Keratinocyte (primary cell): ENCODE measurements around the gene DDX28. TPM values are rescaled to one million over a fixed set of nuclear protein-coding genes. Genes with fewer than 3 reads are reported as not detected.

ENCODE experiments used
- DNase-seq: peaks from one replicate; pipeline ENCODE4 v3.0.0-alpha.2; 2011; ENCODE audit warnings: low read depth, missing footprints, low spot score
- FAIRE-seq: peaks from 2 replicates; lab custom pipeline; 2011; peaks lifted over from hg19 to GRCh38; lab: Jason Lieb, UNC
- H2AFZ ChIP-seq: 2 replicates; pipeline ENCODE4 v1.6.0; 2012; ENCODE audit warnings: low read length, control low read depth, inconsistent platforms; ENCODE audit not compliant: control insufficient read depth
- H3K27ac ChIP-seq: 2 replicates; pipeline ENCODE4 v1.5.1; 2011; ENCODE audit warnings: low read length; ENCODE audit not compliant: control insufficient read depth, insufficient read depth
- H3K27me3 ChIP-seq: 3 replicates; pipeline ENCODE4 v1.6.0; 2011; ENCODE audit warnings: low read length; ENCODE audit not compliant: control insufficient read depth, insufficient read depth; ENCODE audit errors: extremely low read depth
- H3K36me3 ChIP-seq, 2 experiments: 2 replicates in 1 of 2; 3 replicates in 1 of 2; pipeline ENCODE4 v1.5.1; 2011; ENCODE audit warnings: low read length in 2 of 2, mild to moderate bottlenecking in 1 of 2; ENCODE audit not compliant: control insufficient read depth in 2 of 2, insufficient read depth in 2 of 2; ENCODE audit errors: extremely low read depth in 1 of 2
- H3K4me1 ChIP-seq: 3 replicates; pipeline ENCODE4 v1.5.1; 2011; ENCODE audit warnings: low read length; ENCODE audit not compliant: control insufficient read depth, insufficient read depth; ENCODE audit errors: extremely low read depth
- H3K4me2 ChIP-seq: 3 replicates; pipeline ENCODE4 v1.6.0; 2011; ENCODE audit warnings: low read depth, low read length; ENCODE audit not compliant: control insufficient read depth, insufficient read depth; ENCODE audit errors: extremely low read depth
- H3K4me3 ChIP-seq, 3 experiments: fragments of 200-600 bp in 1 of 3; sonication (generic) in 1 of 3; 2 replicates in 2 of 3; 3 replicates in 1 of 3; pipeline ENCODE4 v1.5.1; 2011 to 2016; ENCODE audit warnings: low read length in 3 of 3, mild to moderate bottlenecking in 3 of 3, control low read depth in 2 of 3, inconsistent platforms in 1 of 3, low read depth in 1 of 3, mixed read lengths in 1 of 3, mixed run types in 1 of 3, moderate library complexity in 1 of 3; ENCODE audit not compliant: control insufficient read depth in 2 of 3, insufficient read depth in 2 of 3; ENCODE audit errors: extremely low read depth in 1 of 3
- H3K79me2 ChIP-seq: 2 replicates; pipeline ENCODE4 v1.6.0; 2012; ENCODE audit warnings: low read length; ENCODE audit not compliant: control insufficient read depth, insufficient read depth
- H3K9ac ChIP-seq: 3 replicates; pipeline ENCODE4 v1.6.0; 2011; ENCODE audit warnings: low read length; ENCODE audit not compliant: control insufficient read depth, insufficient read depth; ENCODE audit errors: extremely low read depth
- H3K9me1 ChIP-seq: 3 replicates; pipeline ENCODE4 v1.6.0; 2011; ENCODE audit warnings: low read length; ENCODE audit not compliant: control insufficient read depth, insufficient read depth; ENCODE audit errors: extremely low read depth
- H3K9me3 ChIP-seq: 2 replicates; pipeline ENCODE4 v1.5.1; 2012; ENCODE audit warnings: low read depth, low read length; ENCODE audit not compliant: control insufficient read depth
- H4K20me1 ChIP-seq: 3 replicates; pipeline ENCODE4 v1.6.0; 2011; ENCODE audit warnings: low read length; ENCODE audit not compliant: control insufficient read depth, insufficient read depth; ENCODE audit errors: extremely low read depth
- CTCF ChIP-seq, 3 experiments: IDR thresholded peaks in 1 of 3; conservative IDR thresholded peaks in 1 of 3; optimal IDR thresholded peaks in 1 of 3; 2 replicates in 2 of 3; 3 replicates in 1 of 3; pipeline versions ENCODE3 to v1.5.1; 2011; ENCODE audit warnings: low read length in 3 of 3, mild to moderate bottlenecking in 3 of 3, moderate library complexity in 2 of 3, control low read depth in 1 of 3, inconsistent platforms in 1 of 3; ENCODE audit not compliant: insufficient read depth in 2 of 3; ENCODE audit errors: extremely low read depth in 1 of 3
- EZH2 ChIP-seq: IDR thresholded peaks from one replicate; pipeline ENCODE4 v1.6.1; 2012; ENCODE audit warnings: inconsistent platforms, mild to moderate bottlenecking, low read length, moderate library complexity
- dilution Hi-C: fragments of 300-500 bp; cut with MboI; formaldehyde crosslinking; loops from one replicate; pipeline ENCODE4 v1.7.0; 2020; ENCODE audit warnings: low sequenced_read_pairs; ENCODE audit not compliant: extremely low pct_ligation_motif_present
- polyA plus RNA-seq, 5 experiments: library from polyadenylated mRNA; depleted of rRNA in 3 of 5; stranded (reverse) in 3 of 5; stranded (forward) in 1 of 5; unstranded in 1 of 5; fragments of >200 nt; gene quantifications; 1 replicate in 1 of 5; 2 replicates in 3 of 5; 3 replicates in 1 of 5; pipeline versions ENCODE4 v1.2.1 to v1.2.3, GENCODE V29; 2011 to 2012; ENCODE audit warnings: missing spikeins in 2 of 5, low read depth in 1 of 5, low replicate concordance in 1 of 5

DDX28 gene
- polyA plus RNA-seq, 1 donor (not counting 4 experiments of a cell fraction or from before 2014, with no cell fraction given), result 12.8 TPM

- Histone ChIP-seq H3K9ac (no peak overlapping the region), H3K36me3 (peaks cover 16 to 29% of the 10 kb centered on the region in 2 experiments), H3K79me2 (no peaks in the 10 kb centered on the region), H3K9me1 (no peaks in the 10 kb centered on the region), H3K4me1 (peaks cover 9% of the 10 kb centered on the region), H3K9me3 (no peaks in the 10 kb centered on the region), H2AFZ (no peak overlapping the region), H3K4me3 (no peak overlapping the region), H3K27ac (no peak overlapping the region), H4K20me1 (no peaks in the 10 kb centered on the region), H3K27me3 (no peaks in the 10 kb centered on the region), H3K4me2 (no peak overlapping the region)
- FAIRE-seq (no peak), DNase-seq (no peak)
- TF ChIP-seq EZH2, result no peak
- no peak for TF ChIP-seq CTCF (optimal IDR thresholded peaks at IDR 0.05 in 1 of 3, IDR thresholded peaks at IDR 0.05 in 1 of 3, conservative IDR thresholded peaks at IDR 0.05 in 1 of 3; ENCODE audit: extremely low read depth in 1 of 3, insufficient read depth in 2 of 3, low read length in 3 of 3)
- dilution Hi-C loops, result no loop called here
Measured at GRCh38 chr16:68059804-68060203, 36.8 kb upstream of the DDX28 start.

GRCh38 chr16:68055395-68055794 lies 32.4 kb upstream of the DDX28 start:
- no peak for DNase-seq
- Histone ChIP-seq H4K20me1 (no peaks in the 10 kb centered on the region), H3K4me2 (no peak overlapping the region), H3K79me2 (no peaks in the 10 kb centered on the region), H3K9ac (no peak overlapping the region), H3K4me3 (no peak overlapping the region), H3K36me3 (peaks cover 16 to 21% of the 10 kb centered on the region in 2 experiments), H3K4me1 (no peaks in the 10 kb centered on the region), H3K27ac (no peak overlapping the region), H2AFZ (no peak overlapping the region), H3K9me3 (no peaks in the 10 kb centered on the region), H3K9me1 (no peaks in the 10 kb centered on the region), H3K27me3 (no peaks in the 10 kb centered on the region)
- FAIRE-seq, result no peak
- dilution Hi-C loops, result no loop called here
- TF ChIP-seq CTCF (optimal IDR thresholded peaks at IDR 0.05 in 1 of 3, IDR thresholded peaks at IDR 0.05 in 1 of 3, conservative IDR thresholded peaks at IDR 0.05 in 1 of 3; ENCODE audit: extremely low read depth in 1 of 3, insufficient read depth in 2 of 3, low read length in 3 of 3) (no peak), EZH2 (no peak)
